NCI-H82 treated with DMSO at 0.1 percent for 48 hours (cell line): ENCODE results near the gene DPF3.

Experiments used
- DNase-seq: peaks from one replicate; lab custom pipeline; 2025; ENCODE audit not compliant: unreplicated experiment; lab: John Stamatoyannopoulos, UW

DPF3 gene

DNA sequence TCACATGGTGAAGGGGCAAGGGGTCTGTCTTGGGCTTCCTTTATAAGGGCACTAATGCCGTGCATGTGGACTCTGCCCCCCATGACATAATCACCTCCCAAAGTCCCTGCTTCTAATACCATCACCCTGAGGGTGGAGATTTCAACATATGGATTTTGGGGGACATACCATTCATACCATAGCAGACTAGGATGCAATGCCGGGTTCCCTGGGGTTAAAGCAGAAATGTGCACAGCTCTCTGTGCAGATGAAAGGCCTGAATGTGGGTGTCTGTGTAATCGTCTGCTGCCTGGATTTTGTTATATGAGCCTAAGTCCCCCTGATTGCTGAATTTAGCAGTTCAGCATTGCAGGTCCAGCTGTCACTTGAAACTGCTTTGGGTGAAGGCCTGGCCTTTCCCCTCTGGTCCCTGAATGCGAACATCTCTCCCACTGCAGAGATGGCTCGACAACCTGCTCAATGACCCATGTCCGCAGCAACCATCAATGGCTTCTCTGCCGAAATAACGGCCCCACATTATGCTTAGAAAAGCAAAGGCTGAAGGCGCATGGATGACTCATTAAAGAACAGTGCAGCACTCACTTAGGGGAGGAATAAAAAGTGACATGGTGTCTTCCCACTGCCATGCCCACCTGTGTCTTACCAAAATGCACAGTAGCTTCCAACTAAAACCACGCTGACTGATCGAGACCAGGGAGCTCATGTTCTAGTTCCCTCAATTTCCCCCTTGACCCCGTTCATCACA lies 286.3 kb downstream of the DPF3 start:
- no peak for DNase-seq

DNA sequence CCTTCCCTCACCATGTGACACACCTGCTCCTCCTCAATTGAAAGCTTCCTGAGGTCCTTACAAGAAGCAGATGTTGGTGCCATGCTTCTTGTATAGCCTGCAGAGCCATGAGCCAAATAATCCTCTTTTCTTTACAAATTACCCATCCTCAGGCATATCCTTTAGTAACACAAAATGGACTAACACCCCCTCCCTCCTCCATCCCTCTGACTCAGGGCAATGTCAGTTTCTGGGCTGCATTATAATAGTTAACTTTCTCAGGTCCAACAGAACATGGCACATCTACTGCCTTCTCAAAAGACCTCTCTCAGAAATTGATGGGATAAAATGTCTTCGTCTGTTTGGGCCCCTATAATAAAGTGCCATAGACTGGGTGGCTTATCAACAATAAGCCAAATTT lies 287.0 kb downstream of the DPF3 start:
- no peak for DNase-seq

DNA sequence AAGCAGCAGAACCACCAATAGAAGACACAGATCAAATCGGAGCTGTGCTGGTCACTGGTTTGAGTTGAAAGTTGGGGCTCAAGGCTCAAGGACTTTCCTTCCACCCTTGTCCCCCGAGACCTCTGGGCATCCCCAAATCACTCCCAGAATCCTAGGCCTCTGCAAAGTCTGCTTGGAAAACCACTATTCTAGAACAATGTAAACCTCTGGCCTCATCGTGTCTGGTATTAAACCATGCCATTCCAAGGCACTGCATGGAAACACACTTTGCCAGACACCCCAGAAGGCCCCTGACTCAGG lies 288.0 kb downstream of the DPF3 start:
- no peak for DNase-seq

DNA sequence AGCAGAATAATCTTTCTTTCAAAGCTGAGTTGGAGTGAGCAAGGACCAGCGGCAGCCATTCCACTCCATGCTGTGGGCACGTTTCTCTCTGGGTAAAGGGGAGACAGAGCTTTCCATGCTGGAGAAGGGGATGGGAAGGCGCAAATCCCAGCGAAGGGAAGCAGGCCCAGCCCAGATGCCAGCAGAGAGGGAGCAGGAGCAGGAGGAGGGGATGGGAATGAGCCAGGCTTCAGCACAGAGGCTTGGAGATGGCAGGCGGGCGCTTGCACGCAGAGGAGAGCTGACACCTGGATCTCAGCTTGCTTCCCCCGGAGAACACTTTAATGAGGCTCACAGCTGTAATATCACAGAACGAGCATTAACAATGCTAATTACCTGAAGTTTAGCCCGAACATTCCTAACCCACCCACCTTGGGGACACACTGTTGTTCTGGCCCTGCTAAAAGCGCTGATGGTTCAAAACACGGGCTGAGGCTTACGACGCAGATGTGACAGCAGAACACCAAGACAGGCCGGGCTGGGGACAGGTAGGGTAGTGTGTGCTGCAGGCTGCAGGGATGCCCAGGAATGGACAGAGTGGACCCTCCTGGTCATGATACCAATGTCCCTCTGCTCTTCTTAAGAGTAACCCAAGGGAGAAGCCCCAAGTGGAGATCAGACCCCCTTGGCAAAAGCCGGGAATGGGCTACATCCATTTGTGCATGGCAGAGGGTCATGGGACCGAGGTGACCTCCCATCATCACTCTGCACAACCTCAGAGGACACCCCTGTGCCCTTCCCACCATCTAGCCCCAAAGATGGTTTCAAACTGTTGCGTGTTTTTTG lies 288.6 kb downstream of the DPF3 start:
- DNase-seq: no peak

DNA sequence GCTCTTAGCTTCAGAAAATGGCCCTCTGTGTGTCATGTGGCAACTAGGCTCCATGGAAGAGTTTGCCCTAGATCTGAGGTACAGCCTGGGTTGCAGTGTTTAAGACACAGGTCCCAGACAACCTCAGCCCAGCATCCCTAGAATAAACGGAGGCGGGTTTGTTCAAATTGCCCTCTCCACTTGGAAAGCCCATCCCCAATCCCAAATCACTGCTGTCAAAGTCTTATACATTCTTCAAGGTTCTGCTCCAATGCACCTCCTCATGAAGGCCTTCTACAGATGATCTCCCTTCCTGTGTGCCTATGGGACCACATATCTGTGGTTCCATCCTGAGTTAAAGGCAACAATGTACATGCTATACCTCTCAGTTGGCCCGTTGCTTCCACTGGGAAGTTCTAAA lies 289.8 kb downstream of the DPF3 start:
- no peak for DNase-seq

DNA sequence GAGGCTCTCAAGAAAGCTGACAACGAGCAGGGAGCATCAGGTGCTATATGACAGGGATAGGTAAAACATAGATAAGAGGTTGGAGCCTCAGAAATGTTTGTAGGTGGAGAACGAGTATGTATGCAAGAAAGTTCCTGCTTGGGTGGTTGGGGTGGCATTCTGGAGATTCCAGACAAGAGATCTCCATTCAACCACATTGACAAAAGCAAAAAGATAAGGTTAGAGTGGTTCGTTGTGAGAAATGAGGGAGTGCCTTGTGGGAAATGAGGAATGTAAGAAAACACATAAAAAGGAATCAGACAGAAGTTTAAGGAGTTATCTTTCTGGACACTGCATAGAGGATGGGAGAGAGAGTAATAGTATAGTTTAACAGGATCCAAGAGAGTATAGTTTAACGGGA lies 290.3 kb downstream of the DPF3 start:
- DNase-seq: no peak

- DNase-seq: no peak
Observed at GRCh38 chr14:72600551-72601330, 293.2 kb downstream of the DPF3 start.

GRCh38 chr14:72599579-72600470 lies 294.1 kb downstream of the DPF3 start:
- no peak for DNase-seq

DNA sequence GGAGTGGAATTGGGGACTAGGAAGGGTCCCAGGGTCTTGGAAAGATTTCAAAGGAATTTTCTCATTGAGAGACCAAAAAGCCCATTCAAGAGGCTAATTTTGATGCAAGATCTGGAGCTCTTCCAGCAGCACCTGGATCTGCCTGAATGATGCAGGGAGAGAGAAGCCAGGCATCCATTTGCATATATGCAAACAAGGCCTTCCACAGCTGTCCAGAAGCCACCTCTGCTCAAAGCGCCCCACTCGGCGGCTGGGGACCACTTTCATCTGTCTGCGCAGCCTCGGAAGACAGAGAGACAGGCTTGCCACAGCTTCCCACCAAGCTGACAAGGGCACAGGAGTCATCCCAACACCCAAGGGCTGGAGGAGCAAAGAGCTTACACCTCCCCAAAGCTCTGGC lies 295.6 kb downstream of the DPF3 start:
- no peak for DNase-seq

DNA sequence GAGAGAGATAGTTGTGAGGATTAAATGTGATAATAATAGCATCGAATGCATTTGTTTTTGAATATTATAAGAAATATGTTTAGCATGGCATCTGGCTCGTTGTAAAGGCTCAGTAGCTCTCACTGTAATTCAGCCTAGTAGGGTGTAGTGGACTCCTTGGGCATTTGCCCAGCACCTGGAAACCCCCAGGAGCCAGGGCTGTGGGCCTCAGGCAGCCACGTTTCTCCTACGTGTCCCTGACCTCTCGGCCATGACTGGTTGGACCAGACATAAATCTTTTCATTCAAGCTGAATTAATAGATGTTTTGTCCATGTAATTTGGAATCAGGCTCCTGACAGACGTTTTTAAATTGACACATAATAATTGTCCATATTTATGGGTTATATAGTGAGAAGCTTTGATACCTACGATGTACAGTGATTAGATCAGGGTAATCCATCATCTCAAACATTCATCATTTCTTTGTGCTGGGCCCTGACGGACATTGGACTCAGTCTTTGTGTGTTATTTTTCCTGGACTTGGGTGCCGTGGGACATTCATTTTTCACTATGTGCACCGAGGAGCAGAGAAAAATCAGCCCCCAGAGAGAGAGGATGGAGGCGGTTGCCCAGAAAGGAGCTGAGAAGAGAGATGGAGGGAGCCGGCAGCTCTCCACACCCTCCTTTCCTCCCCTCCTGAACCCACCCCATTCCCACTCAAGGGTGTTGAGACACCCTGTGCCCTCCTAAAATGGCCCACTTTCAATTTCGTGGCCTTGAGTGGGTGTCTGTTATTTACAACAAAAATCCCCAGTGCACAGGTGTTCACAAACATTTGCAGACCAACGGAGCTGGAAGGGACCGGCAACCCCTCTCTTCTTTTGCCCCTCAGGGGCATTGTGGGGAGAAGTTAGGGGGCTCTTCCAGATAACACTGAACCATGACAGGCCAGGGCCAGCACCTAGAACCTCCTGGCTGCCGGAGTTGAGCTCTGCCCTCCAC lies 296.4 kb downstream of the DPF3 start:
- DNase-seq: no peak

- no peak for DNase-seq
Observed at GRCh38 chr14:72595152-72595862, 298.6 kb downstream of the DPF3 start.

GRCh38 chr14:72594099-72594901 lies 299.6 kb downstream of the DPF3 start:
- no peak for DNase-seq

- no peak for DNase-seq
Observed at GRCh38 chr14:72591391-72591790, 302.5 kb downstream of the DPF3 start.

GRCh38 chr14:72590577-72590976 lies 303.3 kb downstream of the DPF3 start:
- no peak for DNase-seq

DNA sequence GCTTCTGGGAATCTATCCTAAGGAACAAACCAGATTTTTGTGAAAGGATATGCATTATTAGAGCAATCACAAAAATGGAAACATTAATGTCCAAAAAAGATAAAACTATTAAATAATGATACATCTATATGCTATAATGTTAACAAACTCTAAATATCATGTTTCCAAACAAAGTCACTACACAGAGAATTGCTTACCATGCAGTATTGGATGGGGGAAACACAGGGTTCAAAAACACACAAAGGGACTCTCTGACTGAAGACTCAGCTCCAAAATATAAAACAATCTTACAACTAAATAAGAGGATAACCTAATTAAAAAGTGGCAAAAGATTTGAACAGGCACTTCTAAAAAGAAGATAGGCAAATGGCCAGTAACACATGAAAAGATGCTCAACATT lies 304.2 kb downstream of the DPF3 start:
- DNase-seq: no peak

DNA sequence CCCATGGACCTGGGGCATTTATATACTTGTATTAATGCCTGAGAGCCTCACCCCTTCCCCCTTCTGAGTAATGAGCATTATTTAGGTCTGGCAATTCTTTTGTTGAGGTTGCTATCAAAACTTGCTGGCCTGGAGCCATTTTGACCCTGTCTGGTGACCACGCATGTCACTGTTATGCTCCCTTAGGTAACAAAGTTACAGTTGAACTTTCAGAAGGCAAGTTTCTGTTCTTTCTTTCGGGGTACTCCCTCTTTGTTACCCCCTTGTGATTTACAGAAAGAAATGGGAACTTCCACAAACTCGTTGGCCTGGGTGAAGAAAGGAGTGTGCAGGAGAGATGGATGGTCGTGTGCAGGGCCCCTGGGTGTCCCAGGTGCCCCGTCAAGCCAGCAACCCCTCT lies 305.4 kb downstream of the DPF3 start:
- no peak for DNase-seq

DNA sequence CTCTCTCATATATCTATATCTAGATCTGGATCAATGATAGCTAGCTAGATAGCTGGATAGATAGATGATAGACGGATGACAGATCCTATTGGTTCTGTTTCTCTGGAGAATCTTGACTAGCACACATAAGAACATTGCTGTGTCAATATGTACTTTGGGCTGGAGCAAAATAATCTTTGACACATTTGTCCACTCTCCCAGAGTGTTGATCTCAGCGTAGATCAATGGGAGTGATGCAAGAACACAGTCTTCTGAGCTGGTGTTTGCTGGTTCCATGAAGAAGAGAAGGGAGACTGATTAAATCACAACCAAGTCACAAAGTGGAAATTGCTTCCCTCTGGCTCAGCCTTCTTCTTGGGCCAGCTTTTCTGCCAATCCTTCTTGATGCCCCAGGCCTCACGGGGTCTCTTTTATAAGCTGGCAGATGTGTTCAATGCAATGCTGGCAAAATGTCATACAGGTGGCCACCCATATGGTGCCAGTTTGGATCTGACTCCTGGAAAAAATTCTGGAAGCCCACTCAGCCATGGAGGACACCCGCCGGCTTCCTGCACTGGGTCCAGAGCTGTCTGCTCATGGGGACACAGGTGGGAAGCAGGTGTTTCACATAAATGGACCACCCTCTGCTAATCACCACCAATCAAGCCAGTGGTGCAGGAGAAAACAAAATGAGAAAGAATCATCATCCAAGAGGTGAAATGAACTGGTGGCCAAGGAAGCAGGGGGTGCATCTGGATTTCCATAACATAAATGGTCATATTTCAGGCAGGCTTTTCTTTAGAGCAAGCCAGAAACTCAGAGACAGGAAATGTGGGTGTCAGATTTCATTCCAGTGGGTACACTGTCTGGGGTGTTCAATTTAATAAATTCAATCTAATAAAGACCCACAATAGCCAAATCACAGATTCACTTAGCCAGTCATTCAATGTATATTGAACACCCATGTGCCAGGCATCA lies 310.3 kb downstream of the DPF3 start:
- no peak for DNase-seq
